ENCODE results near the gene ZNF697. TPM values are rescaled to one million over a fixed set of nuclear protein-coding genes. Genes with fewer than 3 reads are reported as not detected.

Gene ZNF697
- total and polyA plus RNA-seq, 10 of the 15 experiments (the other 5 are each of a cell fraction or from before 2014, with no cell fraction given) = 0.48 to 5.9 (median 3.0) TPM

GRCh38 chr1:119637710-119638109 is 10.4 kb downstream of the ZNF697 start:
- CTCF ChIA-PET = no interaction called here
- SMC1A ChIA-PET (ENCODE audit: uncharacterized antibody, unreplicated experiment) = no interaction called here
- FAIRE-seq (no peak), ATAC-seq (no peak), DNase-seq (ENCODE audit: low read depth, low spot score) (no peak)
- no peak overlapping the region for H3K4me3 ChIP-seq
- H3K9ac ChIP-seq (ENCODE audit: control insufficient read depth, insufficient read depth, low read length) = no peak overlapping the region
- peaks cover 2% of the 10 kb centered on the region; the same call in 2 of the 3 replicates for H3K9me3 ChIP-seq (replicated peaks; ENCODE audit: control insufficient read depth, insufficient read depth, low read length)
- no peaks in the 10 kb centered on the region for H3K27me3 ChIP-seq (replicated peaks in 1 of 2; ENCODE audit: control insufficient read depth in 2 of 2, insufficient read depth in 2 of 2, low read length in 1 of 2)
- no peaks in the 10 kb centered on the region for H4K20me1 ChIP-seq (ENCODE audit: control insufficient read depth, insufficient read depth)
- no peak overlapping the region for H2AFZ ChIP-seq (ENCODE audit: control insufficient read depth, low read depth, low read length)
- TF ChIP-seq FOS (IDR thresholded peaks at IDR 0.05; ENCODE audit: borderline replicate concordance, extremely low read depth, insufficient read length) (no peak), RELB (IDR thresholded peaks at IDR 0.05; ENCODE audit: low read depth) (no peak), PML (IDR thresholded peaks at IDR 0.05; ENCODE audit: low read length) (no peak), MYC (IDR thresholded peaks at IDR 0.05; ENCODE audit: insufficient read depth, insufficient read length, insufficient replicate concordance, low read length, severe bottlenecking) (no peak)
- TF ChIP-seq, protein P1, sequence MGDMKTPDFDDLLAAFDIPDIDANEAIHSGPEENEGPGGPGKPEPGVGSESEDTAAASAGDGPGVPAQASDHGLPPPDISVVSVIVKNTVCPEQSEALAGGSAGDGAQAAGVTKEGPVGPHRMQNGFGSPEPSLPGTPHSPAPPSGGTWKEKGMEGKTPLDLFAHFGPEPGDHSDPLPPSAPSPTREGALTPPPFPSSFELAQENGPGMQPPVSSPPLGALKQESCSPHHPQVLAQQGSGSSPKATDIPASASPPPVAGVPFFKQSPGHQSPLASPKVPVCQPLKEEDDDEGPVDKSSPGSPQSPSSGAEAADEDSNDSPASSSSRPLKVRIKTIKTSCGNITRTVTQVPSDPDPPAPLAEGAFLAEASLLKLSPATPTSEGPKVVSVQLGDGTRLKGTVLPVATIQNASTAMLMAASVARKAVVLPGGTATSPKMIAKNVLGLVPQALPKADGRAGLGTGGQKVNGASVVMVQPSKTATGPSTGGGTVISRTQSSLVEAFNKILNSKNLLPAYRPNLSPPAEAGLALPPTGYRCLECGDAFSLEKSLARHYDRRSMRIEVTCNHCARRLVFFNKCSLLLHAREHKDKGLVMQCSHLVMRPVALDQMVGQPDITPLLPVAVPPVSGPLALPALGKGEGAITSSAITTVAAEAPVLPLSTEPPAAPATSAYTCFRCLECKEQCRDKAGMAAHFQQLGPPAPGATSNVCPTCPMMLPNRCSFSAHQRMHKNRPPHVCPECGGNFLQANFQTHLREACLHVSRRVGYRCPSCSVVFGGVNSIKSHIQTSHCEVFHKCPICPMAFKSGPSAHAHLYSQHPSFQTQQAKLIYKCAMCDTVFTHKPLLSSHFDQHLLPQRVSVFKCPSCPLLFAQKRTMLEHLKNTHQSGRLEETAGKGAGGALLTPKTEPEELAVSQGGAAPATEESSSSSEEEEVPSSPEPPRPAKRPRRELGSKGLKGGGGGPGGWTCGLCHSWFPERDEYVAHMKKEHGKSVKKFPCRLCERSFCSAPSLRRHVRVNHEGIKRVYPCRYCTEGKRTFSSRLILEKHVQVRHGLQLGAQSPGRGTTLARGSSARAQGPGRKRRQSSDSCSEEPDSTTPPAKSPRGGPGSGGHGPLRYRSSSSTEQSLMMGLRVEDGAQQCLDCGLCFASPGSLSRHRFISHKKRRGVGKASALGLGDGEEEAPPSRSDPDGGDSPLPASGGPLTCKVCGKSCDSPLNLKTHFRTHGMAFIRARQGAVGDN (IDR thresholded peaks at IDR 0.05) = no peak
- H3K4me2 ChIP-seq (ENCODE audit: control insufficient read depth, insufficient read depth) = no peak overlapping the region
- no peaks in the 10 kb centered on the region for H3K79me2 ChIP-seq (ENCODE audit: control insufficient read depth, insufficient read depth, low read length)
- RAD21 ChIA-PET (ENCODE audit: unreplicated experiment) = interaction anchor here (0.6 kb wide), 1 partner anchor 23 kb away, joined by 3 read pairs; no protein-coding TSS in a partner anchor
- H3K27ac ChIP-seq (ENCODE audit: control insufficient read depth, insufficient read depth) = no peak overlapping the region
- 77% methylated on average over 1 of the region's 1 CpG for WGBS (ENCODE audit: insufficient coverage, insufficient replicate concordance, low lambda C conversion rate, missing lambda C conversion rate)
- POLR2A ChIA-PET = no interaction called here
- no peaks in the 10 kb centered on the region for H3K36me3 ChIP-seq (ENCODE audit: control insufficient read depth in 2 of 2, insufficient read depth in 2 of 2, low read length in 1 of 2)
- H3K4me1 ChIP-seq (ENCODE audit: control insufficient read depth, insufficient read depth, low read length) = peaks cover 6% of the 10 kb centered on the region
- in situ Hi-C loops (cut with MboI) (no loop called here), intact Hi-C loops (cut with micrococcal nuclease; ENCODE audit: unreplicated experiment) (no loop called here)
- no TSS peak for BruUV-seq (replicated peaks)

Measured in GM12878 (cell line).